ENCODE data around the gene GBA2. TPM values are rescaled to one million over a fixed set of nuclear protein-coding genes. Genes with fewer than 3 reads are reported as not detected.

GBA2 gene
- polyA plus RNA-seq, 1 of the 3 experiments (the other 2 are of a cell fraction): 71.5 TPM

DNA sequence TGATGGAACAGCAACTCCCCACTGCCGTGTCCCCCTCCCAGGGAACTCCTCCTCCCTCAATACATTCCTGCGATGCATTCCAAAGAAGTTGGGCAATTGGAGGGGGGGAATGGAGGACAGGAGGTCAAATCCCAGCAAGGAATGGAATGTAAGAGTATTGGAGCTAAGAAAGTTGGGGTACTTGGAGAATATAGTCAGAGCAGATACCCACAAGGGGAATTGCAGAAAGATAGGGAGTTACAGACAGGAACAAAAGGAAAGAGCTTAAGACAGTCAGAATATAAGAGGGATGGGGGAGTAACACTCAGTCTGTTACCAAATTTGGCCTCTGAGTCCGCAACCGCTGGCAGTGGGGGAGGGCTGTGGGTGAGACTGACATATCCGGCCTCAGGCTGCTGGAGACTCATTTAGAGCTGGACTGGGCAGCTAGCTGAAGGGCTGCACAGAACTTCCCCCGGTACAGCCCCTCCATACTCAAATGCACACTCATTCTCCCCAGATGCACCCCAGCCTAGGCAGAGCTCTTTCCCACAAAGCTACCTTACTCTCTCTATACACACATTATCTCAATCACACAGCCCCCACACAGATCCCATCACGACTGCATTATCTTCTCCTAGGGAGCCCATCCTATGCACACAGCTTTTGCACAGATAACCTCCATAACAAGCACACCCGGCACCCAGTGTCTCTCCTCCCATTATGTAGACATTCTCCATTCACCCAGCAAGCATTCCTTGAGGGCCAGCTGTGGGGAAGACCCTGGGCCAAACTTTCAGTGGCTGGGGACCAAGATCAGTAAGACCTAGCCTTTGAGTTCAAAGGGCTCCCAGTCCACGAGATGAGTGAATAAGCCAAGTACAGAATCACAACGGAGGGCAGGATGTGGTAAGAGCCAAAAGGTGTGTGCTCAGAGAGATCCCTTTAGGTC is 20.7 kb downstream of the GBA2 start:
- peak overlapping the region; percentile 62 for H3K9ac ChIP-seq
- H3K79me2 ChIP-seq (ENCODE audit: insufficient read depth): peaks cover 89% of the 10 kb centered on the region
- H3K9me3 ChIP-seq: no peaks in the 10 kb centered on the region
- ChIA-PET CTCF (interaction anchor here (0.7 to 9.7 kb wide), 18 partner anchors 8 to 154 kb away, joined by 3 to 103 read pairs (median 4); partner anchors contain the start of genes CA9, CCDC107, GBA2 and RGP1), POLR2A (interaction anchor here (1.2 to 1.3 kb wide), 2 partner anchors 14 to 28 kb away, joined by 3 read pairs; no protein-coding TSS in a partner anchor)
- peaks cover 18% of the 10 kb centered on the region for H4K20me1 ChIP-seq (ENCODE audit: insufficient read depth)
- H3K27ac ChIP-seq (ENCODE audit: low read depth in 2 of 2, low read length in 1 of 2): peak overlapping the region; percentile 68 to 94
- peak overlapping the region; percentile 25 to 96; a peak in 3 of 4 replicates for H3K4me3 ChIP-seq (ENCODE audit: low read depth in 2 of 2, low read length in 1 of 2)
- no peaks in the 10 kb centered on the region for H3K9me2 ChIP-seq
- H3K27me3 ChIP-seq (ENCODE audit: insufficient read depth): no peaks in the 10 kb centered on the region
- no peak for DNase-seq
- peaks cover 27 to 41% of the 10 kb centered on the region in 2 experiments for H3K4me1 ChIP-seq (ENCODE audit: control insufficient read depth in 1 of 2, insufficient read depth in 2 of 2, low read depth in 1 of 2, low read length in 1 of 2)
- no peak overlapping the region for H2AFZ ChIP-seq (ENCODE audit: low read depth)
- H3K36me3 ChIP-seq (replicated peaks in 1 of 2; ENCODE audit: control insufficient read depth in 1 of 2, insufficient read depth in 2 of 2, low read length in 1 of 2): peaks cover 26 to 29% of the 10 kb centered on the region in 2 experiments
- WGBS (ENCODE audit: low lambda C conversion rate): 19% methylated on average over 10 of the region's 10 CpGs
- H3F3A ChIP-seq (replicated peaks; ENCODE audit: insufficient read depth): peaks cover 36% of the 10 kb centered on the region
- peak overlapping the region; percentile 91 for H3K4me2 ChIP-seq
- TF ChIP-seq SMC3 (IDR thresholded peaks at IDR 0.05; ENCODE audit: low read depth, low read length) (no peak), RFX5 (IDR thresholded peaks at IDR 0.05; ENCODE audit: low read length) (no peak), JUND (IDR thresholded peaks at IDR 0.05) (peak; percentile 5; the same call in 1 of the 2 replicates), USF2 (IDR thresholded peaks at IDR 0.05; ENCODE audit: borderline replicate concordance, low read depth, low read length) (no peak), ELF1 (IDR thresholded peaks at IDR 0.05) (no peak), NRF1 (IDR thresholded peaks at IDR 0.05; ENCODE audit: low read depth, low read length) (no peak), YY1 (IDR thresholded peaks at IDR 0.05; ENCODE audit: low read depth) (no peak; the same call in 1 of the 2 replicates), TEAD4 (IDR thresholded peaks at IDR 0.05; ENCODE audit: borderline replicate concordance, insufficient read depth) (peak; percentile 80; the same call in 1 of the 2 replicates), FOSL2 (IDR thresholded peaks at IDR 0.05; ENCODE audit: borderline replicate concordance, low read depth) (no peak), RAD21 (IDR thresholded peaks at IDR 0.05; ENCODE audit: low read length) (no peak), FOXJ3 (CRISPR knock-in tag; IDR thresholded peaks at IDR 0.05) (no peak), ZBTB33 (IDR thresholded peaks at IDR 0.05; ENCODE audit: borderline replicate concordance, low read depth) (no peak), GATA2 (CRISPR knock-in tag; IDR thresholded peaks at IDR 0.05) (no peak), RXRA (IDR thresholded peaks at IDR 0.05; ENCODE audit: borderline replicate concordance, low read depth) (peak; percentile 69; the same call in 1 of the 2 replicates), SIN3A (IDR thresholded peaks at IDR 0.05; ENCODE audit: borderline replicate concordance, low read depth, low read length) (no peak), EP300 (IDR thresholded peaks at IDR 0.05; ENCODE audit: borderline replicate concordance in 1 of 2, low read depth in 1 of 2, low read length in 1 of 2) (peak in 1 of 2 experiments; percentile 46; a peak in 1 of 4 replicates), CHD2 (IDR thresholded peaks at IDR 0.05; ENCODE audit: low read length, partially characterized antibody) (no peak), NFIC (IDR thresholded peaks at IDR 0.05; ENCODE audit: borderline replicate concordance) (no peak), GABPA (IDR thresholded peaks at IDR 0.05; ENCODE audit: low read depth) (no peak), FOXM1 (IDR thresholded peaks at IDR 0.05; ENCODE audit: low read depth) (no peak), POLR2AphosphoS5 (IDR thresholded peaks at IDR 0.05; ENCODE audit: low read depth, low read length) (peak; percentile 74), MXI1 (IDR thresholded peaks at IDR 0.05; ENCODE audit: low read depth, low read length) (no peak), IRF3 (IDR thresholded peaks at IDR 0.05; ENCODE audit: low read depth, low read length) (no peak), MEF2A (IDR thresholded peaks at IDR 0.05; ENCODE audit: borderline replicate concordance, low read depth) (peak; percentile 69; the same call in 1 of the 2 replicates)
- TF ChIP-seq, protein P1, sequence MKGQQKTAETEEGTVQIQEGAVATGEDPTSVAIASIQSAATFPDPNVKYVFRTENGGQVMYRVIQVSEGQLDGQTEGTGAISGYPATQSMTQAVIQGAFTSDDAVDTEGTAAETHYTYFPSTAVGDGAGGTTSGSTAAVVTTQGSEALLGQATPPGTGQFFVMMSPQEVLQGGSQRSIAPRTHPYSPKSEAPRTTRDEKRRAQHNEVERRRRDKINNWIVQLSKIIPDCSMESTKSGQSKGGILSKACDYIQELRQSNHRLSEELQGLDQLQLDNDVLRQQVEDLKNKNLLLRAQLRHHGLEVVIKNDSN (IDR thresholded peaks at IDR 0.05; ENCODE audit: borderline replicate concordance, low read depth): no peak
- TF ChIP-seq, protein P2, sequence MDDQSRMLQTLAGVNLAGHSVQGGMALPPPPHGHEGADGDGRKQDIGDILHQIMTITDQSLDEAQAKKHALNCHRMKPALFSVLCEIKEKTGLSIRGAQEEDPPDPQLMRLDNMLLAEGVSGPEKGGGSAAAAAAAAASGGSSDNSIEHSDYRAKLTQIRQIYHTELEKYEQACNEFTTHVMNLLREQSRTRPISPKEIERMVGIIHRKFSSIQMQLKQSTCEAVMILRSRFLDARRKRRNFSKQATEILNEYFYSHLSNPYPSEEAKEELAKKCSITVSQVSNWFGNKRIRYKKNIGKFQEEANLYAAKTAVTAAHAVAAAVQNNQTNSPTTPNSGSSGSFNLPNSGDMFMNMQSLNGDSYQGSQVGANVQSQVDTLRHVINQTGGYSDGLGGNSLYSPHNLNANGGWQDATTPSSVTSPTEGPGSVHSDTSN (IDR thresholded peaks at IDR 0.05): peak; percentile 66
- TF ChIP-seq, protein P3, sequence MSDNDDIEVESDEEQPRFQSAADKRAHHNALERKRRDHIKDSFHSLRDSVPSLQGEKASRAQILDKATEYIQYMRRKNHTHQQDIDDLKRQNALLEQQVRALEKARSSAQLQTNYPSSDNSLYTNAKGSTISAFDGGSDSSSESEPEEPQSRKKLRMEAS (IDR thresholded peaks at IDR 0.05; ENCODE audit: low read depth): 0 out of 2 replicates have a peak, but pooled peaks have one; percentile 7

Measured in SK-N-SH (cell line).